ENCODE data around the gene TES. TPM values are rescaled to one million over a fixed set of nuclear protein-coding genes. Genes with fewer than 3 reads are reported as not detected.

TES gene
- total and polyA plus RNA-seq, 3 donors from 2014 or later = 40.4 to 120 (median 71.0) TPM

DNA sequence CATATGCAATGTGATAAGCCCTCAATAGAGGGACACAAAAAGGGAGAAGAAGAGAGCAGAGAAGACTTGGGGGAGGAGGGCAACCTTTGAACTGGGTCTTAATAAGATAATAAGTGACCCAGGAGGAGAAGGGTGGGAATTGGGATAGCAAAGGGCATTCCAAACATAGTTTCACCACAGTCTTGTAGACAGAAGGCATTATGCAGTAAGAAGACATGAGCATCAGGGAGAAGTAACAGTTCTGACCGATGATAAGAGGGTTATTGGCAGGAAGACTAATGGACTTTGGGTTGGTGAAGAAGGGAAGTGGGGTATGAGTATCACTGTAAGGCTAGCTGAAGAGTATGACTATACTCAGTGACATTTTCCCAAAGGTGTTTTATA lies 63.6 kb downstream of the TES start:
- peaks cover 4% of the 10 kb centered on the region for H3K4me1 ChIP-seq

DNA sequence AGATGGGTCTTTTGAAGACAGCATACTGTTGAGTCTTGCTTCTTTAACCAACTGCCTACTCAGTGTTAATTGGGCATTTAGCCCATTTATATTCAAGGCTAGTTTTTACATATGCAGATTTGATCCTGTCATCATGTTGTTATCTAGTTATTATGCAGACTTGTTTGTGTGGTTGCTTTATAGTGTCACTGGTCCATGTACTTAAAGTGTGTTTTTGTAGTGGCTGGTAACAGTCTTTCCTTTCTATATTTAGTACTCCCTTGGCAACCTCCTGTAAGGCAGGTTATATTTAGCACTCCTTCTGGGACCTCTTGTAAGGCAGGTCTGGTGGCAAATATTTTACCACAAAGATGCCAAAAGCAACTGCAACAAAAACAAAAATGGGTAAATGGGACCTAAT lies 66.7 kb downstream of the TES start:
- Histone ChIP-seq H3K27me3 (no peaks in the 10 kb centered on the region), H3K9me3 (no peaks in the 10 kb centered on the region), H3K36me3 (ENCODE audit: low read depth, missing control alignments) (no peaks in the 10 kb centered on the region), H3K4me1 (no peaks in the 10 kb centered on the region), H3K27ac (no peak overlapping the region), H3K4me3 (no peak overlapping the region)
- no peak for TF ChIP-seq POLR2A (IDR thresholded peaks at IDR 0.05)
- intact Hi-C loops (cut with DNase I; ENCODE audit: low total_unique reads) = no loop called here
- no peak for DNase-seq

More for the DNA sequence above, 63.6 kb downstream of the TES start:
- no peaks in the 10 kb centered on the region for H3K36me3 ChIP-seq (ENCODE audit: low read depth, missing control alignments)
- TF ChIP-seq POLR2A (IDR thresholded peaks at IDR 0.05) = no peak
- TF ChIP-seq, protein P1, sequence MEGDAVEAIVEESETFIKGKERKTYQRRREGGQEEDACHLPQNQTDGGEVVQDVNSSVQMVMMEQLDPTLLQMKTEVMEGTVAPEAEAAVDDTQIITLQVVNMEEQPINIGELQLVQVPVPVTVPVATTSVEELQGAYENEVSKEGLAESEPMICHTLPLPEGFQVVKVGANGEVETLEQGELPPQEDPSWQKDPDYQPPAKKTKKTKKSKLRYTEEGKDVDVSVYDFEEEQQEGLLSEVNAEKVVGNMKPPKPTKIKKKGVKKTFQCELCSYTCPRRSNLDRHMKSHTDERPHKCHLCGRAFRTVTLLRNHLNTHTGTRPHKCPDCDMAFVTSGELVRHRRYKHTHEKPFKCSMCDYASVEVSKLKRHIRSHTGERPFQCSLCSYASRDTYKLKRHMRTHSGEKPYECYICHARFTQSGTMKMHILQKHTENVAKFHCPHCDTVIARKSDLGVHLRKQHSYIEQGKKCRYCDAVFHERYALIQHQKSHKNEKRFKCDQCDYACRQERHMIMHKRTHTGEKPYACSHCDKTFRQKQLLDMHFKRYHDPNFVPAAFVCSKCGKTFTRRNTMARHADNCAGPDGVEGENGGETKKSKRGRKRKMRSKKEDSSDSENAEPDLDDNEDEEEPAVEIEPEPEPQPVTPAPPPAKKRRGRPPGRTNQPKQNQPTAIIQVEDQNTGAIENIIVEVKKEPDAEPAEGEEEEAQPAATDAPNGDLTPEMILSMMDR (IDR thresholded peaks at IDR 0.05) = no peak
- DNase-seq = no peak
- intact Hi-C loops (cut with DNase I; ENCODE audit: low total_unique reads) = no loop called here
- no peak overlapping the region for H3K27ac ChIP-seq
- 73 to 79% methylated on average over 1 of the region's 1 CpG for WGBS, 2 donors
- no peaks in the 10 kb centered on the region for H3K27me3 ChIP-seq
- no peak overlapping the region for H3K4me3 ChIP-seq
- H3K9me3 ChIP-seq = no peaks in the 10 kb centered on the region

DNA sequence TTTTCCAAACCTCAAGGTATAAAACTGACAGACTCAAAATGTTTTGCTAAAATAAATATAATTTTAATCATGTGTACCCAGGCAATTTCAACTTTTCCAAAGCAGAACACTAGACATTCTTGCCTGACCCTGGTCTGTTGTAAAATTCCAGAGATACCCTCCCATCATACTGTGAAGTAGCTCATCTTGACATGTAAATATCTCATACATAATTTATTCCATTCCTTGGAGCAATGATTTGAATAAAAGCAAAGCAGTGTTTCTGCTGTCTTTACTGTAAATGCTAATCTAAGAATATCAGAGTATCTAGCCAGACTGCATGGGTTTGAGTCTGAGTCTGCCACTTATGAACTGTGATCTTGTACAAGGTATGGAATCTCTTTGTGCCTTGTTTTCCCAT lies 68.9 kb downstream of the TES start:
- Histone ChIP-seq H3K4me1 (no peaks in the 10 kb centered on the region), H3K9me3 (no peaks in the 10 kb centered on the region), H3K36me3 (ENCODE audit: low read depth, missing control alignments) (no peaks in the 10 kb centered on the region), H3K27ac (no peak overlapping the region), H3K27me3 (no peaks in the 10 kb centered on the region), H3K4me3 (no peak overlapping the region)
- intact Hi-C loops (cut with DNase I; ENCODE audit: low total_unique reads) = no loop called here
- TF ChIP-seq, protein P1 (IDR thresholded peaks at IDR 0.05) = no peak
- no peak for TF ChIP-seq POLR2A (IDR thresholded peaks at IDR 0.05)
- no peak for DNase-seq

DNA sequence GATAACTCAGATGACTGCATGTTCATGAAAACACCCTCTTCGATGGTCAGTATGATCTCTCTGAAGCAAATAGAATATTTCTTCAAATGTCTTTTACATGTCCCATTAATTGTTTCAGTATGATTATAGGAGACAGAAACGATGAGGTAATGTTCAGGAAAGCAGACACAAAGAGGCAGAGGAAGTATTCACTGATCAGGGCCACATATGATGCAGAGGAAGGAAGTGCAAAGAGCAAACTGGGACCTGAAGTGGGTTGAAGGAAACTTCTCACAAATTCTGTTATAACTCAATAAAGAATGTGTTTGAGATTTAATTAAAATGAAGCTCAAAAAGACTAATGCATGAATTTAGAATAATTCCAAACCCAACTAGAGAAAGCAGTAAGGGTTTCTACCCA lies 70.5 kb downstream of the TES start:
- H3K36me3 ChIP-seq (ENCODE audit: low read depth, missing control alignments) = no peaks in the 10 kb centered on the region
- WGBS, 2 donors = 74 to 82% methylated on average over 2 of the region's 2 CpGs
- TF ChIP-seq, protein P1 (IDR thresholded peaks at IDR 0.05) = no peak
- no peak for TF ChIP-seq POLR2A (IDR thresholded peaks at IDR 0.05)
- no peaks in the 10 kb centered on the region for H3K4me1 ChIP-seq
- H3K27ac ChIP-seq = no peak overlapping the region
- no peak overlapping the region for H3K4me3 ChIP-seq
- no peak for DNase-seq
- H3K9me3 ChIP-seq = no peaks in the 10 kb centered on the region
- no peaks in the 10 kb centered on the region for H3K27me3 ChIP-seq
- intact Hi-C loops (cut with DNase I; ENCODE audit: low total_unique reads) = no loop called here

DNA sequence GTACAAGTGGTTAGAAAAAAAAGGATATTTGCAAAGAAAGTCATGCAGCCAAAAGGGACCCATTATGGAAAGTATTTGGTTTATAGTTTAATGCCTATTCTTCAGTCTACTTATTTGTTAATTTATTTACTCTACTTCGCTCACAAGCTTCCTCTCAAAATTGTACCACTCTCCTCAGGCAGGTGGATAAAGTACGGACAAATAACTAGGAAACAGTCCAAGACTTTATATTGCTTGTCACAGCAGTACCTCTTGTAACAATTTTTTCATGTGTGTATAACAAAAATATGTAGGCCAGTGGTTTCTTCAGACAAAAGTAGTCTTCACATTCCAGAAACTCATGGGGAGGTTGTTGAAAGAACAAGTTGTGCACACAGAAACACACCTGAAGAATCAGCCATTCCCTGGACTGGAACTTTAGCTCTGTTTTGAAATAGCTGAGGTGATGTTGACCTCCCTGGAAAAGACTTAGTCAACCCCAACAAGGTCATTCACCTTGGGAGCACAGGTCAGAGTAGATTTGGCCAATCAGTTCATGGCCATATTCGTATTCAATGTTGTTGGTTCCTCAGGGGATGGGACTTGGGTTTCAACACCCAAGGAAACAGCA lies 73.4 kb downstream of the TES start:
- no peak overlapping the region for H3K4me3 ChIP-seq
- WGBS, 2 donors = 84 to 85% methylated on average over 3 of the region's 3 CpGs
- no peak for TF ChIP-seq POLR2A (IDR thresholded peaks at IDR 0.05)
- TF ChIP-seq, protein P1 (IDR thresholded peaks at IDR 0.05) = no peak
- H3K9me3 ChIP-seq = no peaks in the 10 kb centered on the region
- no peak for DNase-seq
- H3K27me3 ChIP-seq = no peaks in the 10 kb centered on the region
- H3K27ac ChIP-seq = no peak overlapping the region
- H3K36me3 ChIP-seq (ENCODE audit: low read depth, missing control alignments) = no peaks in the 10 kb centered on the region
- H3K4me1 ChIP-seq = no peaks in the 10 kb centered on the region
- intact Hi-C loops (cut with DNase I; ENCODE audit: low total_unique reads) = no loop called here

All from testis (tissue), 3 donors.